ENCODE data around the gene PAK5. TPM values are rescaled to one million over a fixed set of nuclear protein-coding genes. Genes with fewer than 3 reads are reported as not detected.

The PAK5 gene
- total and polyA plus RNA-seq, 9 of the 15 experiments (the other 6 are each of a cell fraction or from before 2014, with no cell fraction given) = not detected

- ChIA-PET POLR2A (no interaction called here), CTCF (ENCODE audit: low intra/inter-chr PET ratio) (no interaction called here)
- 2% methylated on average over 3 of the region's 3 CpGs for whole genome bisulfite sequencing (ENCODE audit: insufficient coverage, low coverage, missing lambda C conversion rate)
- no TSS peak for BruUV-seq (replicated peaks)
- Histone ChIP-seq H3K79me2 (ENCODE audit: control insufficient read depth, insufficient read depth, low read length) (no peaks in the 10 kb centered on the region), H3K9ac (ENCODE audit: insufficient read depth in 1 of 2, low read depth in 2 of 2, low read length in 2 of 2) (no peak overlapping the region), H3K27ac (ENCODE audit: extremely low read depth, low read depth, low read length) (no peak overlapping the region), H3K27me3 (ENCODE audit: control insufficient read depth in 2 of 2, insufficient read depth in 2 of 2, low read length in 2 of 2) (no peaks in the 10 kb centered on the region), H3K9me1 (ENCODE audit: control insufficient read depth, insufficient read depth, low read length) (no peaks in the 10 kb centered on the region), H3K4me3 (no peak overlapping the region), H4K20me1 (replicated peaks; ENCODE audit: control insufficient read depth, insufficient read depth, low read length) (no peaks in the 10 kb centered on the region), H3K4me1 (replicated peaks in 1 of 2; ENCODE audit: control insufficient read depth in 2 of 2, insufficient read depth in 2 of 2, low read length in 2 of 2) (no peaks in the 10 kb centered on the region), H3K36me3 (ENCODE audit: control insufficient read depth, insufficient read depth, low read length) (no peaks in the 10 kb centered on the region), H3K9me3 (replicated peaks; ENCODE audit: control insufficient read depth, insufficient read depth, low read depth, low read length) (no peaks in the 10 kb centered on the region), H3K4me2 (ENCODE audit: insufficient read depth, low read length) (no peak overlapping the region), H2AFZ (ENCODE audit: low read depth, low read length) (no peak overlapping the region)
- intact Hi-C loops (cut with micrococcal nuclease) (no loop called here), in situ Hi-C loops (cut with MboI) (no loop called here)
- no peak for DNase-seq (ENCODE audit: extremely low read depth in 1 of 4, low spot score in 3 of 4)
- no peak for FAIRE-seq
- ATAC-seq = no peak
- TF ChIP-seq FOS (IDR thresholded peaks at IDR 0.05; ENCODE audit: extremely low read depth, insufficient read length) (no peak), RBM17 (IDR thresholded peaks at IDR 0.05; ENCODE audit: borderline replicate concordance, low read depth, low read length) (no peak), HNRNPK (IDR thresholded peaks at IDR 0.05; ENCODE audit: low read depth, low read length, poor library complexity, severe bottlenecking) (no peak), E2F3 (CRISPR knock-in tag; IDR thresholded peaks at IDR 0.05) (no peak), ZNF395 (CRISPR knock-in tag; IDR thresholded peaks at IDR 0.05) (no peak), USF2 (CRISPR knock-in tag; IDR thresholded peaks at IDR 0.05) (no peak), GABPB1 (CRISPR knock-in tag; IDR thresholded peaks at IDR 0.05) (no peak), BCLAF1 (IDR thresholded peaks at IDR 0.05; ENCODE audit: borderline replicate concordance in 1 of 2, control insufficient read depth in 1 of 2, low read depth in 2 of 2, low read length in 1 of 2) (no peak), HMG20A (CRISPR knock-in tag; conservative IDR thresholded peaks at IDR 0.05) (no peak), NFXL1 (CRISPR knock-in tag; IDR thresholded peaks at IDR 0.05) (no peak), HES1 (IDR thresholded peaks at IDR 0.05; ENCODE audit: low read depth) (no peak), MITF (IDR thresholded peaks at IDR 0.05) (no peak), TBL1XR1 (IDR thresholded peaks at IDR 0.05; ENCODE audit: low read length in 2 of 2) (no peak), ZNF408 (CRISPR knock-in tag; IDR thresholded peaks at IDR 0.05; ENCODE audit: low read depth) (no peak), RCOR1 (IDR thresholded peaks at IDR 0.05; ENCODE audit: borderline replicate concordance in 1 of 2, low read depth in 2 of 2, low read length in 2 of 2) (no peak)
These were observed 39.1 kb upstream of the PAK5 start for GRCh38 chr20:9877932-9878495.
